HG03460 (cell line): ENCODE measurements around the gene EMP1.
"Not testable (repeated sequence)": the region's sequence is repeated elsewhere in the genome, so short reads cannot be mapped to it uniquely, and the experiment has no call there.

Experiments
- ATAC-seq: cut with Tn5 transposase; IDR thresholded peaks from one replicate; pipeline ENCODE4 v1.9.1; 2021; ENCODE audit not compliant: unreplicated experiment

EMP1 gene

GRCh38 chr12:13255792-13256691, 59.5 kb downstream of the EMP1 start:
- peak; percentile 97 for ATAC-seq

DNA sequence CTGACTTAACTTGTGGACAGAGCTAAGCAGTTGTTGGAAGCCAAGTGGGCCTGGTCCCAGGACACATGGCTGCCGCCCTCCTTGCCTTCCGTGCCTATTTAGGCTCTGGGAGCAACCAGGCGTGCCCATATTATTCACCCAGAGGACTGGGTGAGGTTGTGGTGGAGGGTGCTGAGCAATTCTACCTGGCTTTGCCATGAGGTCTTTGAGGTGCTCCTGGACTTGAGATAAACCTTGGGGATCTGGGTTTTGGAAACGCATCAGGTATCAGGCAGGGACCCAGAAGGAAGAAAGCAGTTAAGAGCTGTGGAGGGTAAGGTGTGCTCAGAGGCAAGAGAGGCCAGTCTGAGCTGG, 60.1 kb downstream of the EMP1 start:
- no peak for ATAC-seq

GRCh38 chr12:13257356-13257875, 60.9 kb downstream of the EMP1 start:
- no peak for ATAC-seq

DNA sequence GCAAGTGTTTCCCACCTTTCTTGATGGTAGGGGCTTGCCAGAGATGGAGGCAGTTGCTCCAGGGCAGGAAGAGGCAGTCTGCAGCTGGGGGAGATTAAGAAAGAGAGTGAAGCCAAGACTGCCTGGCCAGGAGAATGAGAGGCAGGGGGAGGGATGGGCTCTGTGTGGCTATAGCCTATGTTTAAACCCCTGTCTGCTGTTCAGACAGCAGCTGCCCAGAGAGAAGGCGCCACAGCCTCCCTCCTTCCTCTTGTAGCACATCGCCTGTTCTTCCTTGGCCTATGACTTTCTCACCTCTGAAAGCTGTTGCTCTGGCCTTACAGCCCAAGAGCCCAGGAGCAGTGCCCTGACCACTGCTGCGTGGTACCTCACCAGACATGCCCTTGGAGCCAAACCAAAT, 61.7 kb downstream of the EMP1 start:
- no peak for ATAC-seq

GRCh38 chr12:13258717-13259119, 62.2 kb downstream of the EMP1 start:
- ATAC-seq = no peak

- not testable (repeated sequence) for ATAC-seq
Measured at GRCh38 chr12:13259625-13260024, 63.1 kb downstream of the EMP1 start.

GRCh38 chr12:13267826-13268225, 71.3 kb downstream of the EMP1 start:
- ATAC-seq = not testable (repeated sequence)

GRCh38 chr12:13268581-13268980, 72.1 kb downstream of the EMP1 start:
- no peak for ATAC-seq
